GM12892 (cell line): ENCODE measurements around the gene MYZAP.

ENCODE experiments used
- POLR2A ChIP-seq: IDR thresholded peaks from 2 replicates; pipeline ENCODE4 v1.6.1; 2011; ENCODE audit warnings: low read depth, low read length, control low read depth
- POLR2AphosphoS5 ChIP-seq: IDR thresholded peaks from 2 replicates; pipeline ENCODE4 v1.6.1; 2011; ENCODE audit warnings: low read depth, low read length, control low read depth

GRCh38 chr15:57654153-57654852 is 62.6 kb downstream of the MYZAP start:
- TF ChIP-seq POLR2AphosphoS5 (no peak), POLR2A (no peak)
